DND-41 (cell line): ENCODE results near the gene TUB.

Source experiments
- CTCF ChIP-seq: IDR thresholded peaks from 2 replicates; pipeline ENCODE4 v1.5.1; 2012; ENCODE audit warnings: borderline replicate concordance, low read length, moderate library complexity, mild to moderate bottlenecking; ENCODE audit not compliant: poor library complexity, severe bottlenecking; ENCODE audit errors: extremely low read depth
- EZH2 ChIP-seq: IDR thresholded peaks from 3 replicates; pipeline ENCODE4 v1.6.1; 2012; ENCODE audit warnings: borderline replicate concordance, low read depth, mild to moderate bottlenecking, moderate library complexity, low read length, inconsistent platforms; ENCODE audit not compliant: severe bottlenecking

- TF ChIP-seq CTCF (no peak), EZH2 (no peak)
Observed at GRCh38 chr11:8036986-8037385, 44.0 kb upstream of the TUB start.
